HUES64 (cell line): Measurements from ENCODE around the gene ZCCHC14.
"Not testable (repeated sequence)": the region's sequence is repeated elsewhere in the genome, so short reads cannot be mapped to it uniquely, and the experiment has no call there.

Source experiments
- H3K27ac ChIP-seq: 2 replicates; pipeline ENCODE4 v1.7.0; 2013; ENCODE audit warnings: low read depth, low read length, inconsistent platforms
- H3K27me3 ChIP-seq: 2 replicates; pipeline ENCODE4 v1.6.1; 2013; ENCODE audit warnings: mild to moderate bottlenecking, low read length; ENCODE audit not compliant: insufficient read depth
- H3K36me3 ChIP-seq: 2 replicates; pipeline ENCODE4 v1.6.1; 2013; ENCODE audit warnings: mild to moderate bottlenecking, low read length; ENCODE audit not compliant: insufficient read depth
- H3K4me1 ChIP-seq: 2 replicates; pipeline ENCODE4 v1.6.1; 2013; ENCODE audit warnings: mild to moderate bottlenecking, low read length, moderate library complexity; ENCODE audit not compliant: insufficient read depth
- H3K4me3 ChIP-seq: 2 replicates; pipeline ENCODE4 v1.5.1; 2013; ENCODE audit warnings: mild to moderate bottlenecking, low read length, moderate library complexity
- H3K9ac ChIP-seq: 2 replicates; pipeline ENCODE4 v1.6.1; 2013; ENCODE audit warnings: mild to moderate bottlenecking, low read depth, low read length
- H3K9me3 ChIP-seq: 2 replicates; pipeline ENCODE4 v1.6.1; 2013; ENCODE audit warnings: low read depth, low read length; ENCODE audit not compliant: insufficient read depth
- WGBS: fragments of 150-250, 120-280 bp; methylation state at CpG from one replicate; pipeline ENCODE4 v1.1.7; 2013; ENCODE audit warnings: missing lambda C conversion rate; 5-methylcytosine and 5-hydroxymethylcytosine counted together

Gene ZCCHC14

GRCh38 chr16:87492291-87492630 lies 563 bp downstream of the ZCCHC14 start:
- Histone ChIP-seq H3K4me1 (peaks cover 20% of the 10 kb centered on the region), H3K27me3 (peaks cover 11% of the 10 kb centered on the region), H3K9me3 (no peaks in the 10 kb centered on the region), H3K4me3 (peak overlapping the region; percentile 62; the same call in 1 of the 2 replicates), H3K36me3 (no peaks in the 10 kb centered on the region), H3K27ac (no peak overlapping the region), H3K9ac (no peak overlapping the region)
- under 1% methylated on average over 74 of the region's 74 CpGs for WGBS

GRCh38 chr16:87491522-87492290 lies 1.1 kb downstream of the ZCCHC14 start:
- H3K9ac ChIP-seq, result peak overlapping the region; percentile 50; the same call in 1 of the 2 replicates
- 8% methylated on average over 80 of the region's 80 CpGs for WGBS

GRCh38 chr16:87490799-87491521 lies 1.9 kb downstream of the ZCCHC14 start:
- not testable (repeated sequence) for H3K36me3 ChIP-seq, H3K27ac ChIP-seq, H3K9me3 ChIP-seq
- WGBS, result 34% methylated on average over 45 of the region's 45 CpGs
- Histone ChIP-seq H3K9ac (peak overlapping the region; percentile 50; the same call in 1 of the 2 replicates), H3K27me3 (peaks cover 11% of the 10 kb centered on the region), H3K4me3 (peak overlapping the region; percentile 63), H3K4me1 (peaks cover 20% of the 10 kb centered on the region)

More at GRCh38 chr16:87491522-87492290, 1.1 kb downstream of the ZCCHC14 start:
- peaks cover 20% of the 10 kb centered on the region for H3K4me1 ChIP-seq
- H3K9me3 ChIP-seq, result no peaks in the 10 kb centered on the region
- peaks cover 11% of the 10 kb centered on the region for H3K27me3 ChIP-seq
- peak overlapping the region; percentile 63 for H3K4me3 ChIP-seq
- no peak overlapping the region for H3K27ac ChIP-seq
- no peaks in the 10 kb centered on the region for H3K36me3 ChIP-seq

- WGBS, result 59% methylated on average over 16 of the region's 16 CpGs
- no peak overlapping the region for H3K9ac ChIP-seq
- peaks cover 11% of the 10 kb centered on the region for H3K27me3 ChIP-seq
- no peaks in the 10 kb centered on the region for H3K9me3 ChIP-seq
- H3K4me1 ChIP-seq, result peaks cover 20% of the 10 kb centered on the region
- no peaks in the 10 kb centered on the region for H3K36me3 ChIP-seq
- H3K27ac ChIP-seq, result no peak overlapping the region
- peak overlapping the region; percentile 63 for H3K4me3 ChIP-seq
Measured at GRCh38 chr16:87490096-87490798, 2.6 kb downstream of the ZCCHC14 start.

GRCh38 chr16:87489434-87490045 lies 3.3 kb downstream of the ZCCHC14 start:
- H3K9ac ChIP-seq, result no peak overlapping the region
- no peak overlapping the region for H3K27ac ChIP-seq

GRCh38 chr16:87488960-87489359 lies 3.9 kb downstream of the ZCCHC14 start:
- WGBS, result 89% methylated on average over 6 of the region's 6 CpGs
- H3K27ac ChIP-seq, H3K9me3 ChIP-seq, H3K36me3 ChIP-seq, H3K4me3 ChIP-seq, H3K9ac ChIP-seq: not testable (repeated sequence)
- Histone ChIP-seq H3K4me1 (peaks cover 20% of the 10 kb centered on the region), H3K27me3 (peaks cover 11% of the 10 kb centered on the region)

More at GRCh38 chr16:87489434-87490045, 3.3 kb downstream of the ZCCHC14 start:
- Histone ChIP-seq H3K27me3 (peaks cover 11% of the 10 kb centered on the region), H3K4me3 (peak overlapping the region; percentile 63; the same call in 1 of the 2 replicates), H3K9me3 (no peaks in the 10 kb centered on the region), H3K36me3 (no peaks in the 10 kb centered on the region), H3K4me1 (peaks cover 20% of the 10 kb centered on the region)
- 87% methylated on average over 6 of the region's 6 CpGs for WGBS

GRCh38 chr16:87487361-87487924 lies 5.4 kb downstream of the ZCCHC14 start:
- Histone ChIP-seq H3K27me3 (peaks cover 11% of the 10 kb centered on the region), H3K4me1 (peaks cover 20% of the 10 kb centered on the region), H3K27ac (no peak overlapping the region), H3K9me3 (no peaks in the 10 kb centered on the region), H3K9ac (no peak overlapping the region), H3K36me3 (0 out of 2 replicates have a peak, but pooled peaks cover 3% of the 10 kb centered on the region), H3K4me3 (peak overlapping the region; percentile 33)
- WGBS, result 56% methylated on average over 24 of the region's 24 CpGs

- no peak overlapping the region for H3K9ac ChIP-seq
- H3K27me3 ChIP-seq, result peaks cover 10% of the 10 kb centered on the region
- H3K36me3 ChIP-seq, result 0 out of 2 replicates have a peak, but pooled peaks cover 3% of the 10 kb centered on the region
- no peaks in the 10 kb centered on the region for H3K9me3 ChIP-seq
- peaks cover 20% of the 10 kb centered on the region for H3K4me1 ChIP-seq
- H3K27ac ChIP-seq, result no peak overlapping the region
- WGBS, result 91% methylated on average over 5 of the region's 5 CpGs
- H3K4me3 ChIP-seq, result no peak overlapping the region
Measured at GRCh38 chr16:87486713-87487247, 6.0 kb downstream of the ZCCHC14 start.

GRCh38 chr16:87486282-87486681 lies 6.5 kb downstream of the ZCCHC14 start:
- Histone ChIP-seq H3K4me3 (no peak overlapping the region), H3K36me3 (0 out of 2 replicates have a peak, but pooled peaks cover 3% of the 10 kb centered on the region), H3K9me3 (no peaks in the 10 kb centered on the region), H3K27ac (no peak overlapping the region), H3K27me3 (peaks cover 5% of the 10 kb centered on the region), H3K4me1 (peaks cover 16% of the 10 kb centered on the region), H3K9ac (no peak overlapping the region)
- 93% methylated on average over 8 of the region's 8 CpGs for WGBS

- not testable (repeated sequence) for H3K9ac ChIP-seq, H3K27ac ChIP-seq, H3K27me3 ChIP-seq, H3K4me3 ChIP-seq, H3K9me3 ChIP-seq, H3K36me3 ChIP-seq
- H3K4me1 ChIP-seq, result peaks cover 14% of the 10 kb centered on the region
- 92% methylated on average over 4 of the region's 4 CpGs for WGBS
Measured at GRCh38 chr16:87485792-87486191, 7.0 kb downstream of the ZCCHC14 start.
